K562 (cell line): ENCODE measurements around the gene JKAMP. TPM values are rescaled to one million over a fixed set of nuclear protein-coding genes. Genes with fewer than 3 reads are reported as not detected.

Experiments used
- ARID1B ChIP-seq: fragments of 450-650 bp; IDR thresholded peaks from 2 replicates; pipeline ENCODE4 v1.6.1; 2016; ENCODE audit warnings: antibody characterized with exemption, mild to moderate bottlenecking, inconsistent platforms
- BDP1 ChIP-seq: IDR thresholded peaks from 3 replicates; pipeline ENCODE4 v1.6.1; 2011; ENCODE audit not compliant: insufficient read length, insufficient read depth
- BMI1 ChIP-seq: fragments of 150-350 bp; IDR thresholded peaks from 2 replicates; pipeline ENCODE4 v1.6.1; 2014; ENCODE audit warnings: low read length
- EP300 ChIP-seq: IDR thresholded peaks from 2 replicates; pipeline ENCODE4 v1.6.1; 2012; ENCODE audit warnings: low read length, improper control_type of control experiment
- JUND ChIP-seq, 2 experiments: IDR thresholded peaks; 2 replicates in 1 of 2; 3 replicates in 1 of 2; pipeline ENCODE4 v1.6.1; 2011; ENCODE audit warnings: borderline replicate concordance in 2 of 2, low read depth in 2 of 2, low read length in 2 of 2, improper control_type of control experiment in 1 of 2, missing biosample characterization in 1 of 2, missing genetic modification characterization in 1 of 2, missing genetic modification reagents in 1 of 2
- MYC ChIP-seq, 2 experiments: fragments of 250-450 bp in 1 of 2; sonication (Bioruptor Pico) in 1 of 2; IDR thresholded peaks; 2 replicates each; pipeline versions ENCODE4 v1.5.1 to v1.6.1; 2012 to 2021; ENCODE audit warnings: low read depth in 2 of 2, borderline replicate concordance in 1 of 2, improper control_type of control experiment in 1 of 2, low read length in 1 of 2, mild to moderate bottlenecking in 1 of 2, moderate library complexity in 1 of 2
- NFXL1 ChIP-seq: fragments of 450-650 bp; formaldehyde crosslinking; IDR thresholded peaks from 2 replicates; pipeline ENCODE4 v1.4.0; 2021; ENCODE audit warnings: mild to moderate bottlenecking
- PPARD ChIP-seq: fragments of 250-450 bp; sonication (Bioruptor Pico); IDR thresholded peaks from 2 replicates; pipeline ENCODE4 v1.8.0; 2022; ENCODE audit warnings: inconsistent platforms, mild to moderate bottlenecking, moderate library complexity
- RFX7 ChIP-seq: fragments of 250-450 bp; sonication (Bioruptor Pico); IDR thresholded peaks from 2 replicates; pipeline ENCODE4 v1.5.1; 2021; ENCODE audit warnings: mild to moderate bottlenecking
- SMAD1 ChIP-seq: fragments of 150-350 bp; IDR thresholded peaks from 2 replicates; pipeline ENCODE4 v1.6.1; 2014; ENCODE audit warnings: low read length, low read depth; ENCODE audit not compliant: partially characterized antibody
- ZBTB8A ChIP-seq: fragments of 450-650 bp; IDR thresholded peaks from 2 replicates; pipeline ENCODE4 v1.6.1; 2018; ENCODE audit warnings: mild to moderate bottlenecking, moderate library complexity; ENCODE audit not compliant: partially characterized antibody
- ZC3H4 ChIP-seq: sonication (generic); formaldehyde crosslinking; IDR thresholded peaks from 2 replicates; pipeline ENCODE4 v1.9.0; 2021; ENCODE audit warnings: missing genetic modification reagents, borderline replicate concordance
- ZNF707 ChIP-seq: fragments of 250-450 bp; sonication (Bioruptor Pico); conservative IDR thresholded peaks from 2 replicates; pipeline ENCODE4 v1.8.0; 2022; ENCODE audit warnings: inconsistent platforms, mild to moderate bottlenecking, moderate library complexity
- polyA plus RNA-seq, 8 experiments: library from polyadenylated mRNA; depleted of rRNA in 4 of 8; stranded (reverse) in 5 of 8; unstranded in 3 of 8; fragments of >200 nt; fragmentation: Nextera tagmentation in 2 of 8; fragmentation: Illumina TruSeq in 1 of 8; extraction: Ambion mirVana in 2 of 8; extraction: Trizol in 1 of 8; gene quantifications; 2 replicates each; pipeline versions ENCODE4 v1.2.1 to v1.2.3, GENCODE V29; 2011 to 2014; ENCODE audit warnings: inconsistent platforms in 1 of 8, missing spikeins in 1 of 8
- total RNA-seq, 7 experiments: library from RNA; depleted of rRNA in 6 of 7; stranded (reverse); fragments of >200 nt in 6 of 7; fragmentation: Illumina TruSeq in 2 of 7; extraction: Trizol in 2 of 7; gene quantifications; 2 replicates each; pipeline versions ENCODE4 v1.2.1 to v1.2.3, GENCODE V29; 2011 to 2021; ENCODE audit warnings: low replicate concordance in 1 of 7
- TF ChIP-seq, protein P1 (sequence below), 2 experiments: fragments of 450-650 bp; conservative IDR thresholded peaks; 2 replicates each; pipeline ENCODE4 v1.6.1; 2017; ENCODE audit warnings: mild to moderate bottlenecking in 2 of 2, moderate library complexity in 2 of 2
- TF ChIP-seq, protein P2 (sequence below): fragments of 250-450 bp; sonication (Bioruptor Pico); IDR thresholded peaks from 2 replicates; pipeline ENCODE4 v1.9.0; 2021; ENCODE audit warnings: mild to moderate bottlenecking, inconsistent platforms
- TF ChIP-seq, protein P3 (sequence below), 2 experiments: fragments of 250-450 bp in 1 of 2; fragments of 450-650 bp in 1 of 2; sonication (Bioruptor Pico) in 1 of 2; IDR thresholded peaks; 2 replicates each; pipeline versions ENCODE4 v1.6.1 to v1.8.0; 2016 to 2021; ENCODE audit warnings: mild to moderate bottlenecking in 2 of 2, moderate library complexity in 2 of 2, missing compliant biosample characterization in 1 of 2, missing genetic modification characterization in 1 of 2
- TF ChIP-seq, protein P4 (sequence below): IDR thresholded peaks from 2 replicates; pipeline ENCODE4 v1.6.1; 2011; ENCODE audit warnings: borderline replicate concordance, low read depth, mild to moderate bottlenecking, moderate library complexity, low read length; ENCODE audit not compliant: insufficient read depth, poor library complexity, severe bottlenecking
- TF ChIP-seq, protein P5 (sequence below): fragments of 250-450 bp; sonication (Bioruptor Pico); IDR thresholded peaks from 2 replicates; pipeline ENCODE4 v1.8.0; 2021; ENCODE audit warnings: borderline replicate concordance, mild to moderate bottlenecking, moderate library complexity; ENCODE audit not compliant: poor library complexity, severe bottlenecking

JKAMP gene
- total and polyA plus RNA-seq, 9 of the 15 experiments (the other 6 are each of a cell fraction or from before 2014, with no cell fraction given): 19.3 to 119 (median 33.8) TPM

GRCh38 chr14:59483819-59484638 lies at the start of gene JKAMP, which contains the start of gene L3HYPDH (continued):
- TF ChIP-seq MYC (IDR thresholded peaks at IDR 0.05; ENCODE audit: low read depth, low read length) (peak; percentile 94), MYC (CRISPR knock-in tag; IDR thresholded peaks at IDR 0.05; ENCODE audit: borderline replicate concordance, low read depth) (peak; percentile 99), RFX7 (CRISPR knock-in tag) (no peak), ZBTB8A (no peak), SMAD1 (no peak), BDP1 (no peak), ZC3H4 (CRISPR knock-in tag) (no peak), PPARD (no peak), ARID1B (peak; percentile 15; the same call in 1 of the 2 replicates), JUND (IDR thresholded peaks at IDR 0.05; ENCODE audit: borderline replicate concordance, low read depth, low read length) (no peak), JUND (tag; IDR thresholded peaks at IDR 0.05; ENCODE audit: borderline replicate concordance, low read depth, low read length) (no peak), BMI1 (0 out of 2 replicates have a peak, but pooled peaks have one; percentile 42), ZNF707 (CRISPR knock-in tag) (no peak), EP300 (no peak), NFXL1 (CRISPR knock-in tag) (no peak)
- TF ChIP-seq, protein P1, sequence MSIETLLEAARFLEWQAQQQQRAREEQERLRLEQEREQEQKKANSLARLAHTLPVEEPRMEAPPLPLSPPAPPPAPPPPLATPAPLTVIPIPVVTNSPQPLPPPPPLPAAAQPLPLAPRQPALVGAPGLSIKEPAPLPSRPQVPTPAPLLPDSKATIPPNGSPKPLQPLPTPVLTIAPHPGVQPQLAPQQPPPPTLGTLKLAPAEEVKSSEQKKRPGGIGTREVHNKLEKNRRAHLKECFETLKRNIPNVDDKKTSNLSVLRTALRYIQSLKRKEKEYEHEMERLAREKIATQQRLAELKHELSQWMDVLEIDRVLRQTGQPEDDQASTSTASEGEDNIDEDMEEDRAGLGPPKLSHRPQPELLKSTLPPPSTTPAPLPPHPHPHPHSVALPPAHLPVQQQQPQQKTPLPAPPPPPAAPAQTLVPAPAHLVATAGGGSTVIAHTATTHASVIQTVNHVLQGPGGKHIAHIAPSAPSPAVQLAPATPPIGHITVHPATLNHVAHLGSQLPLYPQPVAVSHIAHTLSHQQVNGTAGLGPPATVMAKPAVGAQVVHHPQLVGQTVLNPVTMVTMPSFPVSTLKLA (conservative IDR thresholded peaks at IDR 0.05): peak; percentile 93 to 96
- TF ChIP-seq, protein P2, sequence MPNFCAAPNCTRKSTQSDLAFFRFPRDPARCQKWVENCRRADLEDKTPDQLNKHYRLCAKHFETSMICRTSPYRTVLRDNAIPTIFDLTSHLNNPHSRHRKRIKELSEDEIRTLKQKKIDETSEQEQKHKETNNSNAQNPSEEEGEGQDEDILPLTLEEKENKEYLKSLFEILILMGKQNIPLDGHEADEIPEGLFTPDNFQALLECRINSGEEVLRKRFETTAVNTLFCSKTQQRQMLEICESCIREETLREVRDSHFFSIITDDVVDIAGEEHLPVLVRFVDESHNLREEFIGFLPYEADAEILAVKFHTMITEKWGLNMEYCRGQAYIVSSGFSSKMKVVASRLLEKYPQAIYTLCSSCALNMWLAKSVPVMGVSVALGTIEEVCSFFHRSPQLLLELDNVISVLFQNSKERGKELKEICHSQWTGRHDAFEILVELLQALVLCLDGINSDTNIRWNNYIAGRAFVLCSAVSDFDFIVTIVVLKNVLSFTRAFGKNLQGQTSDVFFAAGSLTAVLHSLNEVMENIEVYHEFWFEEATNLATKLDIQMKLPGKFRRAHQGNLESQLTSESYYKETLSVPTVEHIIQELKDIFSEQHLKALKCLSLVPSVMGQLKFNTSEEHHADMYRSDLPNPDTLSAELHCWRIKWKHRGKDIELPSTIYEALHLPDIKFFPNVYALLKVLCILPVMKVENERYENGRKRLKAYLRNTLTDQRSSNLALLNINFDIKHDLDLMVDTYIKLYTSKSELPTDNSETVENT (CRISPR knock-in tag): no peak; the same call in 1 of the 2 replicates
- TF ChIP-seq, protein P3, sequence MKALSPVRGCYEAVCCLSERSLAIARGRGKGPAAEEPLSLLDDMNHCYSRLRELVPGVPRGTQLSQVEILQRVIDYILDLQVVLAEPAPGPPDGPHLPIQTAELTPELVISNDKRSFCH (CRISPR knock-in tag; IDR thresholded peaks at IDR 0.05): no peak
- TF ChIP-seq, protein P3 (tag; IDR thresholded peaks at IDR 0.05): peak; percentile 74; the same call in 1 of the 2 replicates
- TF ChIP-seq, protein P4, sequence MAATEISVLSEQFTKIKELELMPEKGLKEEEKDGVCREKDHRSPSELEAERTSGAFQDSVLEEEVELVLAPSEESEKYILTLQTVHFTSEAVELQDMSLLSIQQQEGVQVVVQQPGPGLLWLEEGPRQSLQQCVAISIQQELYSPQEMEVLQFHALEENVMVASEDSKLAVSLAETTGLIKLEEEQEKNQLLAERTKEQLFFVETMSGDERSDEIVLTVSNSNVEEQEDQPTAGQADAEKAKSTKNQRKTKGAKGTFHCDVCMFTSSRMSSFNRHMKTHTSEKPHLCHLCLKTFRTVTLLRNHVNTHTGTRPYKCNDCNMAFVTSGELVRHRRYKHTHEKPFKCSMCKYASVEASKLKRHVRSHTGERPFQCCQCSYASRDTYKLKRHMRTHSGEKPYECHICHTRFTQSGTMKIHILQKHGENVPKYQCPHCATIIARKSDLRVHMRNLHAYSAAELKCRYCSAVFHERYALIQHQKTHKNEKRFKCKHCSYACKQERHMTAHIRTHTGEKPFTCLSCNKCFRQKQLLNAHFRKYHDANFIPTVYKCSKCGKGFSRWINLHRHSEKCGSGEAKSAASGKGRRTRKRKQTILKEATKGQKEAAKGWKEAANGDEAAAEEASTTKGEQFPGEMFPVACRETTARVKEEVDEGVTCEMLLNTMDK: peak; percentile 76
- TF ChIP-seq, protein P5, sequence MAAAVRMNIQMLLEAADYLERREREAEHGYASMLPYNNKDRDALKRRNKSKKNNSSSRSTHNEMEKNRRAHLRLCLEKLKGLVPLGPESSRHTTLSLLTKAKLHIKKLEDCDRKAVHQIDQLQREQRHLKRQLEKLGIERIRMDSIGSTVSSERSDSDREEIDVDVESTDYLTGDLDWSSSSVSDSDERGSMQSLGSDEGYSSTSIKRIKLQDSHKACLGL (CRISPR knock-in tag): no peak
